ENCODE data around the gene MAGOHB. TPM values are rescaled to one million over a fixed set of nuclear protein-coding genes. Genes with fewer than 3 reads are reported as not detected.

Gene MAGOHB
- total RNA-seq, 1 experiment from 2014 or later, result 22.5 TPM

DNA sequence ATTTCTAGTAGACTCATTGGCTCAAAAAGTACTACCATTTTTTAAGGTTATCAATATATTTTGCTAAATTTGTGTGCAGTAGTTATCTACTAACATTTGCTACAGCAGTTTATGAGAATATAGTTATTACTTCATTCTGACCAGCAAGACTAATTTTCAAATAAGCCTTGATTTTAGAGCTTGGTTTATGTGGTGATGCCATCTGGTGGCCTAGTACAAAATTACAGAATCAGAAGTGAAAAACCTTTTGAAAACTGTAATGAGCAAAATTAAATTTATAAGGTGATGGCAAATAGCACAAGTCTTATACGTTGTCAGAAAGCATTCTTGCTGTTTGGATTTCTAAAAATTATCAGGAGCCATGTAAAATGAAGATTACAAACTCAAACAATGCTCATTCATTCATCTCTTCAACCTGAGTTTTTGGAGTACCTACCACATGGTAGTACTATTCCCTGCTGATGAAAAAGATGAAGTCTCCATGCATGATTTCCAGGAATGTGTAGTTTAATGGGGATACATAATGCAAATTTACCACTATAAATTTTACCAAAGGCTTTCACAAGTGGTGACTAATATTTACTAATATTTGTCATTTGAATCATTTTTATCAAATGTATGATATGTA is 51.0 kb downstream of the MAGOHB start:
- CTCF ChIA-PET, result interaction anchor here (0.6 kb wide), 2 partner anchors 305 to 330 kb away, joined by 3 to 6 read pairs; no protein-coding TSS in a partner anchor
- intact Hi-C loops (cut with micrococcal nuclease; ENCODE audit: unreplicated experiment) (loop anchor here (5.0 kb wide), 1 partner anchor 325 kb away; no protein-coding TSS in a partner anchor), in situ Hi-C loops (cut with HindIII; ENCODE audit: low pct_unique_long_range_greater_than_20kb, low sequenced_read_pairs) (no loop called here)
- DNase-seq (ENCODE audit: low read depth, low spot score) (peak; percentile 10), ATAC-seq (no peak)
- H3K27me3 ChIP-seq (ENCODE audit: control insufficient read depth, insufficient read depth, low read length), result no peaks in the 10 kb centered on the region
- no peaks in the 10 kb centered on the region for H3K9me3 ChIP-seq (ENCODE audit: control insufficient read depth, insufficient read depth, low read depth, low read length)
- no TSS peak for BruUV-seq (replicated peaks)
- no peak overlapping the region for H3K4me3 ChIP-seq (ENCODE audit: low read depth in 2 of 2, low read length in 2 of 2)
- TF ChIP-seq, protein P1, sequence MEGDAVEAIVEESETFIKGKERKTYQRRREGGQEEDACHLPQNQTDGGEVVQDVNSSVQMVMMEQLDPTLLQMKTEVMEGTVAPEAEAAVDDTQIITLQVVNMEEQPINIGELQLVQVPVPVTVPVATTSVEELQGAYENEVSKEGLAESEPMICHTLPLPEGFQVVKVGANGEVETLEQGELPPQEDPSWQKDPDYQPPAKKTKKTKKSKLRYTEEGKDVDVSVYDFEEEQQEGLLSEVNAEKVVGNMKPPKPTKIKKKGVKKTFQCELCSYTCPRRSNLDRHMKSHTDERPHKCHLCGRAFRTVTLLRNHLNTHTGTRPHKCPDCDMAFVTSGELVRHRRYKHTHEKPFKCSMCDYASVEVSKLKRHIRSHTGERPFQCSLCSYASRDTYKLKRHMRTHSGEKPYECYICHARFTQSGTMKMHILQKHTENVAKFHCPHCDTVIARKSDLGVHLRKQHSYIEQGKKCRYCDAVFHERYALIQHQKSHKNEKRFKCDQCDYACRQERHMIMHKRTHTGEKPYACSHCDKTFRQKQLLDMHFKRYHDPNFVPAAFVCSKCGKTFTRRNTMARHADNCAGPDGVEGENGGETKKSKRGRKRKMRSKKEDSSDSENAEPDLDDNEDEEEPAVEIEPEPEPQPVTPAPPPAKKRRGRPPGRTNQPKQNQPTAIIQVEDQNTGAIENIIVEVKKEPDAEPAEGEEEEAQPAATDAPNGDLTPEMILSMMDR (IDR thresholded peaks at IDR 0.05), result peak; percentile 55; the same call in 1 of the 2 replicates
- TF ChIP-seq SIN3A (IDR thresholded peaks at IDR 0.05; ENCODE audit: borderline replicate concordance, insufficient read depth, low read depth, low read length), result no peak
- no peaks in the 10 kb centered on the region; the same call in 1 of the 2 replicates for H3K4me1 ChIP-seq (ENCODE audit: control insufficient read depth, insufficient read depth, low read length)
- POLR2A ChIA-PET, result no interaction called here
- H3K27ac ChIP-seq (ENCODE audit: low read length), result no peak overlapping the region; the same call in 1 of the 2 replicates
- H3K36me3 ChIP-seq (ENCODE audit: control insufficient read depth, insufficient read depth, low read length), result no peaks in the 10 kb centered on the region

DNA sequence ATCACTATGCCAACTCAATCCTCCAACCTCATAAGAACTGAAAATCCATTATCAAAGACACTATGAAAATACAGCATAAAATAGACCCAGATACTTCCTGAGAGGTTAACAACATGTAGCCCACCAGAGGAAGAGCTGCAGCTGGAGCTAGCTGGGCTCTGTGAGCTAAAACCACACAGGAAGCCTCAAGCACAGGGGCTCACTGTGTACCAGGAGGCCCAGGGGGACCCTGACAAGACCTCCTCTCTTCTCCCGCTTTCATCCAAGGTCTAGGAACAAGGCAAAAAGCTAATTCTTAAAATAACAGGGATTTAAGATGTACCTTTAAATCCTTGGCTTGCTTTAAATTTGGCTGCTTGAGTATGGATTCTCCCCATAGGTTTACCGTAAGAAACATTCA is 54.2 kb downstream of the MAGOHB start:
- Histone ChIP-seq H3K4me1 (ENCODE audit: control insufficient read depth, insufficient read depth, low read length) (no peaks in the 10 kb centered on the region; the same call in 1 of the 2 replicates), H3K27me3 (ENCODE audit: control insufficient read depth, insufficient read depth, low read length) (no peaks in the 10 kb centered on the region), H3K36me3 (ENCODE audit: control insufficient read depth, insufficient read depth, low read length) (no peaks in the 10 kb centered on the region), H3K27ac (ENCODE audit: low read length) (no peak overlapping the region), H3K9me3 (ENCODE audit: control insufficient read depth, insufficient read depth, low read depth, low read length) (no peaks in the 10 kb centered on the region), H3K4me3 (ENCODE audit: low read depth in 2 of 2, low read length in 2 of 2) (no peak overlapping the region)
- TF ChIP-seq, protein P1 (IDR thresholded peaks at IDR 0.05), result no peak
- TF ChIP-seq TCF7L2 (IDR thresholded peaks at IDR 0.05; ENCODE audit: low read depth, low read length), result no peak
- TF ChIP-seq SIN3A (IDR thresholded peaks at IDR 0.05; ENCODE audit: borderline replicate concordance, insufficient read depth, low read depth, low read length), result no peak
- TF ChIP-seq POLR2AphosphoS5 (IDR thresholded peaks at IDR 0.05; ENCODE audit: low read depth, low read length), result no peak
- TF ChIP-seq, protein P2, sequence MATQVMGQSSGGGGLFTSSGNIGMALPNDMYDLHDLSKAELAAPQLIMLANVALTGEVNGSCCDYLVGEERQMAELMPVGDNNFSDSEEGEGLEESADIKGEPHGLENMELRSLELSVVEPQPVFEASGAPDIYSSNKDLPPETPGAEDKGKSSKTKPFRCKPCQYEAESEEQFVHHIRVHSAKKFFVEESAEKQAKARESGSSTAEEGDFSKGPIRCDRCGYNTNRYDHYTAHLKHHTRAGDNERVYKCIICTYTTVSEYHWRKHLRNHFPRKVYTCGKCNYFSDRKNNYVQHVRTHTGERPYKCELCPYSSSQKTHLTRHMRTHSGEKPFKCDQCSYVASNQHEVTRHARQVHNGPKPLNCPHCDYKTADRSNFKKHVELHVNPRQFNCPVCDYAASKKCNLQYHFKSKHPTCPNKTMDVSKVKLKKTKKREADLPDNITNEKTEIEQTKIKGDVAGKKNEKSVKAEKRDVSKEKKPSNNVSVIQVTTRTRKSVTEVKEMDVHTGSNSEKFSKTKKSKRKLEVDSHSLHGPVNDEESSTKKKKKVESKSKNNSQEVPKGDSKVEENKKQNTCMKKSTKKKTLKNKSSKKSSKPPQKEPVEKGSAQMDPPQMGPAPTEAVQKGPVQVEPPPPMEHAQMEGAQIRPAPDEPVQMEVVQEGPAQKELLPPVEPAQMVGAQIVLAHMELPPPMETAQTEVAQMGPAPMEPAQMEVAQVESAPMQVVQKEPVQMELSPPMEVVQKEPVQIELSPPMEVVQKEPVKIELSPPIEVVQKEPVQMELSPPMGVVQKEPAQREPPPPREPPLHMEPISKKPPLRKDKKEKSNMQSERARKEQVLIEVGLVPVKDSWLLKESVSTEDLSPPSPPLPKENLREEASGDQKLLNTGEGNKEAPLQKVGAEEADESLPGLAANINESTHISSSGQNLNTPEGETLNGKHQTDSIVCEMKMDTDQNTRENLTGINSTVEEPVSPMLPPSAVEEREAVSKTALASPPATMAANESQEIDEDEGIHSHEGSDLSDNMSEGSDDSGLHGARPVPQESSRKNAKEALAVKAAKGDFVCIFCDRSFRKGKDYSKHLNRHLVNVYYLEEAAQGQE (IDR thresholded peaks at IDR 0.05; ENCODE audit: insufficient read depth in 1 of 2, low read depth in 2 of 2, low read length in 1 of 2), result no peak
- ChIA-PET POLR2A (no interaction called here), CTCF (no interaction called here)
- in situ Hi-C loops (cut with HindIII; ENCODE audit: low pct_unique_long_range_greater_than_20kb, low sequenced_read_pairs) (no loop called here), intact Hi-C loops (cut with micrococcal nuclease; ENCODE audit: unreplicated experiment) (no loop called here)
- BruUV-seq (replicated peaks), result no TSS peak
- DNase-seq (ENCODE audit: low read depth, low spot score) (no peak), ATAC-seq (no peak)
